Measurements from ENCODE around the gene PMM2.

GRCh38 chr16:8867932-8868415 lies 70.3 kb downstream of the PMM2 start:
- TF ChIP-seq CTCF (IDR thresholded peaks at IDR 0.05; ENCODE audit: poor library complexity): no peak
- TF ChIP-seq EZH2 (IDR thresholded peaks at IDR 0.05; ENCODE audit: borderline replicate concordance): no peak

Data from hepatocyte (in vitro differentiated cells).